Panc1 (cell line): ENCODE data around the gene NUP133.
"Not testable (repeated sequence)": the region's sequence is repeated elsewhere in the genome, so short reads cannot be mapped to it uniquely, and the experiment has no call there.

Experiments
- CTCF ChIP-seq: fragments of 450-650 bp; IDR thresholded peaks from 2 replicates; pipeline ENCODE4 v1.5.1; 2017; ENCODE audit warnings: mild to moderate bottlenecking
- REST ChIP-seq, 2 experiments: IDR thresholded peaks; 2 replicates each; pipeline ENCODE4 v1.6.1; 2011 to 2012; ENCODE audit warnings: low read depth in 2 of 2, control low read depth in 1 of 2, low read length in 1 of 2, mild to moderate bottlenecking in 1 of 2, moderate library complexity in 1 of 2; ENCODE audit not compliant: insufficient read depth in 1 of 2
- TCF7L2 ChIP-seq: IDR thresholded peaks from 2 replicates; pipeline ENCODE4 v1.6.1; 2011; ENCODE audit warnings: mild to moderate bottlenecking, low read depth, low read length, inconsistent platforms

GRCh38 chr1:229402329-229402728, 105.8 kb downstream of the NUP133 start:
- TF ChIP-seq CTCF; REST (IDR thresholded peaks at IDR 0.05; ENCODE audit: insufficient read depth in 1 of 2, low read depth in 2 of 2, low read length in 1 of 2); TCF7L2: not testable (repeated sequence)
